GM12864 (cell line): Measurements from ENCODE around the gene RSAD2.
A peak's percentile ranks its signal among the peaks of the same experiment; 100 is the strongest.

Source experiments
- DNase-seq: peaks from one replicate; pipeline ENCODE4 v3.0.0-alpha.2; 2011; ENCODE audit warnings: low read depth
- H3K4me3 ChIP-seq: 2 replicates; pipeline ENCODE4 v1.5.1; 2011; ENCODE audit warnings: mild to moderate bottlenecking, low read depth, low read length, control low read depth
- TF ChIP-seq, protein P1 (sequence below): IDR thresholded peaks from 2 replicates; pipeline ENCODE4 v1.5.1; 2011; ENCODE audit warnings: low read depth, mild to moderate bottlenecking, moderate library complexity, low read length, control low read depth, inconsistent platforms; ENCODE audit errors: missing control alignments

RSAD2 gene

DNA sequence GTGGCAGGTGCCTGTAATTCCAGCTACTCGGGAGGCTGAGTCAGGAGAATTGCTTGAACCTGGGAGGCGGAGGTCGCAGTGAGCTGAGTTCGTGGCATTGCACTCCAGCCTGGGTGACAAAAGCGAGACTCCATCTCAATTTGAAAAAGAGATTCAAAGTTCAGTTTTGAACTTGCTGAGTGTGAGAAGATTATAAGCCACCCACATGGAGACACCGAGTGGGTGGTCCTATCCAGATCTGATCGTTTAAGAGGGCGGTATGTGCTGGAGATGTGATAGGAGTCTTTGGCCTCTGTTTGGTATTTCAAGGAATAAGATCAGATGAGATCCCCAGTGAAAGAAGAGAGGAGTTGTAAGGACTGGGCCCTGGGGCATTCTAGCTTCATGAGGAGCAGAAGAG lies 65.3 kb downstream of the RSAD2 start:
- TF ChIP-seq, protein P1, sequence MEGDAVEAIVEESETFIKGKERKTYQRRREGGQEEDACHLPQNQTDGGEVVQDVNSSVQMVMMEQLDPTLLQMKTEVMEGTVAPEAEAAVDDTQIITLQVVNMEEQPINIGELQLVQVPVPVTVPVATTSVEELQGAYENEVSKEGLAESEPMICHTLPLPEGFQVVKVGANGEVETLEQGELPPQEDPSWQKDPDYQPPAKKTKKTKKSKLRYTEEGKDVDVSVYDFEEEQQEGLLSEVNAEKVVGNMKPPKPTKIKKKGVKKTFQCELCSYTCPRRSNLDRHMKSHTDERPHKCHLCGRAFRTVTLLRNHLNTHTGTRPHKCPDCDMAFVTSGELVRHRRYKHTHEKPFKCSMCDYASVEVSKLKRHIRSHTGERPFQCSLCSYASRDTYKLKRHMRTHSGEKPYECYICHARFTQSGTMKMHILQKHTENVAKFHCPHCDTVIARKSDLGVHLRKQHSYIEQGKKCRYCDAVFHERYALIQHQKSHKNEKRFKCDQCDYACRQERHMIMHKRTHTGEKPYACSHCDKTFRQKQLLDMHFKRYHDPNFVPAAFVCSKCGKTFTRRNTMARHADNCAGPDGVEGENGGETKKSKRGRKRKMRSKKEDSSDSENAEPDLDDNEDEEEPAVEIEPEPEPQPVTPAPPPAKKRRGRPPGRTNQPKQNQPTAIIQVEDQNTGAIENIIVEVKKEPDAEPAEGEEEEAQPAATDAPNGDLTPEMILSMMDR = no peak
- DNase-seq = no peak
- no peak overlapping the region for H3K4me3 ChIP-seq

DNA sequence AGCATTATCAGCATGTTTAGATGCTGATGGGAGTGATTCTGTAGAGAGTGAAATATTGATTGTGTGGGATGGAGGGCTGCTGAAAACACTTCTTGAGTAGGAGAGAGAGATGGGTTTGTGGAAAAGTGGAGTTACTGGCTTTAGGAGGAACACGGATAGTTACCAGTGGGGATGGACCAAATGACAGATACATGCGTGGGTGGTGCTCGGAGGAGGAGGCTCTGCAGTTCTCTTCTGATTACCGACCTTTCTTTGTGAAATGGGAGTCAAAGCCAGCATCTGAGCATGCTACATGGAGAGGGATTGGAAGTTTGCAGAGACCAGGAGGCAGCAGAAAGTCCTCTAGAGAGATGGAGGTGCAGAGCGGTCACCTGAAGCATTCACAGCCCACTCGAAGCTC lies 65.9 kb downstream of the RSAD2 start:
- TF ChIP-seq, protein P1 = no peak
- DNase-seq = no peak
- H3K4me3 ChIP-seq = no peak overlapping the region

DNA sequence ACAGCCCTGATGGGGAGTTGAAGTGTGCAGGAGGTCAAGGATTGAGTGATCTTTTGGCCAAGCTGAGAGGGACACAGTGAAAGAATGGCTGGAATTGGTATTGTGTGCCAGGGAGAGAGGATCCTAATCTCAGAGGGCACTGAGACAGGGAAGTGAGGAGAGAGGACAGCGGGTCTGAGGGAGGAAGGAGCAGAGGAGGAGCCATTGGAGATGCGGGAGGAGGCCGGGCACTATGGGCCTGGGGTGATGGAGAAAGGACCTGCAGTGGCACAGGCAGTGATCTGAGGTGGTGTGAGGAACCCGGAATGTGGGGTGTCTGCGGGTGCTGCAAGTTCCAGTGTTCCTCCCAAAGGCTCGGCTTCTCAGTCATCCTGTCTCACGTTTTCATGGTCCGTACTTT lies 66.4 kb downstream of the RSAD2 start:
- H3K4me3 ChIP-seq = no peak overlapping the region
- TF ChIP-seq, protein P1 = no peak
- DNase-seq = no peak

DNA sequence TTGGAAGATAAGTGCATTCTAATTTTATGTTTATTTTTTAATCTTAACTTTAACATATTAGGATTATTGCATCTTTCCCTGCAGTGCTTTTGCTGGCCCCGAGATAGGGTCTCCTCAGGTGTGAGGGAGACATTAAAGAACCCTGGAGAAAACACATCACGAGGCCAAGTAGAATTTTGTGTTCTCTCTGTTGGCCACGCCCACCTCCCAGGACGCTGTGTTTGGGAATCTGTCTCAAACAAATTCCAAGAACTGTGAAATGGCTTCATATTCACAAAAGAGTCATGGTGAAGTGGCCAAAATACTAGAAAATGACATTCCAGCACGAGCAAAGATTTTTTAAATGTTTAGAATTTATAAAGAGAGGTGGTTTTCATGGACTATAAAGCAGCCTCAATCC lies 67.0 kb downstream of the RSAD2 start:
- TF ChIP-seq, protein P1 = no peak
- no peak for DNase-seq
- H3K4me3 ChIP-seq = no peak overlapping the region

DNA sequence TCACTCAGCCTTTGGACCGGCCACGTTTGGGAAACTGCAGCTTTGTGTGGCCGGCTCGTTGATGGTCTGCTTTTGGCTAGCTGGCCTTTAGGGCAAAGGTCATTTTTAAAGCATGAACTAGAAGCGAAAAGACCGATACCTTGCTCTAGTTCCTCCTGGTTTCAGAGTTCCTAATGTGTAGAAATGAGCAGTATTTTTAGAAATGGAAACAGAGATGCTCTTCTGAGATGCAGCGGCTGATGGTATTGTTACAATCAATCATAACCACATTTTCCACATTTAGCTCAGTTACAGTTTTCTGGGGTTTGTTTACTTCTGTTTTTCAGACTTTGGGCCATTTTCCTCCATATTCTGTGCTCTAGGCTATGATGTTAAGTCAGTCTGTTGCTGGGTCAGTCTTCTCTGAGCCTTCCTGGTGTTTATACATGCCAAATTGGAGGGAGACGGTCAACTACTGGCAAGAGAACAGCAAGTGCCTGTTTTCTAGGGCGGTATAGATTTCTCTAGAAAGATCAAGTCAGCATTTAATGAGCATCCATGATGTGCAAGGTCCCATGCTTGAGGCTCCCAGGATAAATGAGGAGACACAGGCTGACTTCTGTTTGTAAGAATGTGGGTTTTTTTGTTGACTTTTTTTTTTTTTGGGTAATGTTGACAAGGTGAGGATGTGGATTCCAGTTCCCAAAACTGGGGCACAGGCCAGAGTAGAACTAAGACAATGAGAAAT lies 67.7 kb downstream of the RSAD2 start:
- TF ChIP-seq, protein P1 = no peak
- peak; percentile 21 for DNase-seq
- H3K4me3 ChIP-seq = no peak overlapping the region

DNA sequence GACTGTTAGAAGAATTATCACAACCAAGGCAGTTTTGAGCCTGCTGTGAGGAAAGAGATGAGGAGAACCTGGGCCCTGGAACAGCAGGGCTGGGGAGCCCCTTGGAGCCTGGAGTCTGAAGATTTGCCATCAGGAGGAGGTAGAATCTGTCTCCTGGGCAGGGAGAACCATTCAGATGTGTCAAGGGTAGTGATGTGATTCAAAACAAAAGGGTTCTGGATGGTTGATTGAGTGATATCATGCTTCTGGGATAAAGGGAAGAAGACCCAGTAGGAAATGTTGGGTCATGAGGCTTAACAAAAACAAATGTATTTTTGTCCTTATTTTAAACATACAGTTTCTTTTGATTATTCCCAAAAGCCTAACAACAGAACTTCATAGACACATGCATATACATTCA lies 68.2 kb downstream of the RSAD2 start:
- DNase-seq = no peak
- no peak overlapping the region for H3K4me3 ChIP-seq
- TF ChIP-seq, protein P1 = no peak

DNA sequence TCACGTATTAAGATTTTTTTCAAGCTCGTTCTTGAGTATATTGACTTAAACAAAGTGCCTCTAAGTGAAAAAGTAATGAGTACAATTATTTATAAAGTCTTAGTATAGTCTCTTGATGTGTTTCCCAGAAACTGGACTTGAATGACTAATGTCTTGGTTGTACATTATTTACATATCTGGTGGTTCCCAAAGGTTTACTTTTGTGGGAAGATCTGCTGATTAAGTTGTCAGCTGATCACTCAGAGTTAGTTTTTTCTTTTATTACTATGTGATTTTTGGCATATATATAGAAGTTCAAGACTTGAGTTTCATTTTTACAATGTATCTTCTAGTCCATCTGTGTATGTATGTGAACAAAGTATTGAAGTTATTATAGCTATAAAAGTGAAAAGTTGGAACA lies 69.1 kb downstream of the RSAD2 start:
- TF ChIP-seq, protein P1 = no peak
- DNase-seq = no peak
- no peak overlapping the region for H3K4me3 ChIP-seq
